ENCODE results near the gene CPOX.

DNA sequence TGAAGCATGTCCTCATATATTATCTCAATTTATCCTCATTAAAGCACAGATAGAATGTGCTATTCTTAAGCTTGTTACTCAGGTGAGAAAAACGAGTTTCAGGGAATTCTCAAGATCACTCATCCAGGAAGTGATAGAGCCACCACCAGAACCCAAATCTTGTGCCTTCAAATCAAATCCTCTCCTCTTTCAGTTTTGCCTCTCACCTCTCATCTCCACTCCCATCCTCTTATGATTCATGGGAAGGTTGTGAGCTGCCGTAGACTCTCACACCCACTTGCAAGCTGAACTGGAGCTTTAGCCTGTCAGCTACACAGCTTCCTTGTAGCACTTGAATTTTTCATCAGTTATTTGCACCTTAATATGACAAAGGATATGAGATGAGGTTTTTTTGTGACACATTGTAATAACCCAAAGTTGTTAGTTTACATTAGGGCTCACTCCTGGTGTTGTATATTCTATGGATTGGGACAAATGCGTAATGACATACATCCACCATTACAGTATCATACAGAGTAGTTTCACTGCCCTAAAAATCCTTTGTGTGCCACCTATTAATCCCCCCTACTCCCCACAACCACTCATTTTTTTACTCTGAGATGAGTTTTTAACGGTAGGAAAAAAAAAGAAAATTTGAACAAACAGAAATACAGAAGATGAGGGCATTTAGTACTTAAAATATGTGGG, 35.9 kb downstream of the CPOX start:
- TF ChIP-seq GATA2 (IDR thresholded peaks at IDR 0.05; ENCODE audit: low read depth, low read length) (no peak), GATA3 (IDR thresholded peaks at IDR 0.05; ENCODE audit: low read depth, low read length) (no peak)

All from SH-SY5Y (cell line).